Fibroblast of lung (primary cell): ENCODE measurements around the gene NT5C.

Source experiments
- CTCF ChIP-seq, 2 donors: IDR thresholded peaks in 1 of 2; conservative IDR thresholded peaks in 1 of 2; 1 replicate in 1 of 2; 2 replicates in 1 of 2; pipeline ENCODE4 v1.5.1; 2011 to 2012; ENCODE audit warnings: low read length in 2 of 2, control low read depth in 1 of 2, inconsistent platforms in 1 of 2, low read depth in 1 of 2, mild to moderate bottlenecking in 1 of 2
- EZH2 ChIP-seq: IDR thresholded peaks from 2 replicates; pipeline ENCODE4 v1.5.1; 2012; ENCODE audit warnings: low read length, control low read depth, mild to moderate bottlenecking; ENCODE audit errors: missing control alignments

GRCh38 chr17:75098861-75099260 is 32.7 kb downstream of the NT5C start:
- TF ChIP-seq CTCF (conservative IDR thresholded peaks at IDR 0.05 in 1 of 2, IDR thresholded peaks at IDR 0.05 in 1 of 2; ENCODE audit: low read depth in 1 of 2, low read length in 2 of 2) (no peak), EZH2 (no peak)
